D721Med (cell line): ENCODE data around the gene PDCD2L.

Experiments
- DNase-seq: peaks from one replicate; pipeline ENCODE4 v3.0.0; 2011; ENCODE audit warnings: low spot score; ENCODE audit not compliant: insufficient read length
- FAIRE-seq: peaks from 2 replicates; lab custom pipeline; 2011; peaks lifted over from hg19 to GRCh38; lab: Jason Lieb, UNC
- TF ChIP-seq, protein P1 (sequence below): IDR thresholded peaks from 2 replicates; pipeline ENCODE4 v1.5.1; 2012; ENCODE audit warnings: mild to moderate bottlenecking, control low read depth; ENCODE audit not compliant: insufficient read depth; ENCODE audit errors: missing control alignments

PDCD2L gene, protein sequence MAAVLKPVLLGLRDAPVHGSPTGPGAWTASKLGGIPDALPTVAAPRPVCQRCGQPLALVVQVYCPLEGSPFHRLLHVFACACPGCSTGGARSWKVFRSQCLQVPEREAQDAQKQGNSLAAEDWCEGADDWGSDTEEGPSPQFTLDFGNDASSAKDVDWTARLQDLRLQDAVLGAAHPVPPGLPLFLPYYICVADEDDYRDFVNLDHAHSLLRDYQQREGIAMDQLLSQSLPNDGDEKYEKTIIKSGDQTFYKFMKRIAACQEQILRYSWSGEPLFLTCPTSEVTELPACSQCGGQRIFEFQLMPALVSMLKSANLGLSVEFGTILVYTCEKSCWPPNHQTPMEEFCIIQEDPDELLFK

DNA sequence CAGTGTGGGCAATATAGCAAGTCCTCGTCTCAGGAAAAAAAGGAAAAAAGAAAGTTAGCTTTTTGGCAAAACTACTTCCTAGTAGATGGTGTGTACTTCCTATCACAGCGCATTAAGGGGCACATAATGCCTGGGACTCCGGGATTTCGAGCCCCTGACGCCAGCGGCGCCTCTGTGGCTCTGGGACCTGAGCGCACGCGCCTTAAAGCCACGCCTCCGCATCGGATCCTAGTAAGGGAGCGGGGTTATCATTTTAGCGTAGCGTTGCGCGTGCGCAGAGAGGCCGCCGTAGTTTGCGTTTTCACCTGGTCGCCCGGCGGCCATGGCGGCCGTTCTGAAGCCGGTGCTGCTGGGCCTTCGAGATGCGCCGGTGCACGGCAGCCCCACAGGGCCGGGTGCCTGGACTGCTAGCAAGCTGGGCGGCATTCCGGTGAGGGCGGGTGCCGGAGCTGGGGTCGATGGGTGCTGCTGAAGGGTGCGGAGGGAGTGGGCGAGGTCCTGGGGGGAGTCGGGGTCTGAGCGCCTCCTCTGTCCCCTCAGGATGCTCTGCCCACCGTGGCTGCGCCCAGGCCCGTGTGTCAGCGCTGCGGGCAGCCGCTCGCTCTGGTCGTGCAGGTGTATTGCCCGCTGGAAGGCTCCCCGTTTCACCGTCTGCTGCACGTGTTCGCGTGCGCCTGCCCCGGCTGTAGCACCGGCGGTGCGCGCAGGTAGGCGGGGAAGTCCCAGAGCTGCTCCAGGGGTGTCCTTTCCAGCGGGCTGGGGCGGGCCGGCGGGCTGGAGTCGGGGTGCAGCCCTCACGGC lies at the start of gene PDCD2L:
PDCD2L (plus strand) TSS at position 291 of the 801 bp plus-strand sequence; CDS start at position 323, 32 bp downstream.
- DNase-seq (peak; percentile 96), FAIRE-seq (no peak)

GRCh38 chr19:34355201-34355600 lies 49.0 kb upstream of the PDCD2L start:
- TF ChIP-seq, protein P1, sequence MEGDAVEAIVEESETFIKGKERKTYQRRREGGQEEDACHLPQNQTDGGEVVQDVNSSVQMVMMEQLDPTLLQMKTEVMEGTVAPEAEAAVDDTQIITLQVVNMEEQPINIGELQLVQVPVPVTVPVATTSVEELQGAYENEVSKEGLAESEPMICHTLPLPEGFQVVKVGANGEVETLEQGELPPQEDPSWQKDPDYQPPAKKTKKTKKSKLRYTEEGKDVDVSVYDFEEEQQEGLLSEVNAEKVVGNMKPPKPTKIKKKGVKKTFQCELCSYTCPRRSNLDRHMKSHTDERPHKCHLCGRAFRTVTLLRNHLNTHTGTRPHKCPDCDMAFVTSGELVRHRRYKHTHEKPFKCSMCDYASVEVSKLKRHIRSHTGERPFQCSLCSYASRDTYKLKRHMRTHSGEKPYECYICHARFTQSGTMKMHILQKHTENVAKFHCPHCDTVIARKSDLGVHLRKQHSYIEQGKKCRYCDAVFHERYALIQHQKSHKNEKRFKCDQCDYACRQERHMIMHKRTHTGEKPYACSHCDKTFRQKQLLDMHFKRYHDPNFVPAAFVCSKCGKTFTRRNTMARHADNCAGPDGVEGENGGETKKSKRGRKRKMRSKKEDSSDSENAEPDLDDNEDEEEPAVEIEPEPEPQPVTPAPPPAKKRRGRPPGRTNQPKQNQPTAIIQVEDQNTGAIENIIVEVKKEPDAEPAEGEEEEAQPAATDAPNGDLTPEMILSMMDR = no peak
- no peak for DNase-seq
- no peak for FAIRE-seq

More for the DNA sequence above, at the start of gene PDCD2L:
- TF ChIP-seq, protein P1 = no peak

DNA sequence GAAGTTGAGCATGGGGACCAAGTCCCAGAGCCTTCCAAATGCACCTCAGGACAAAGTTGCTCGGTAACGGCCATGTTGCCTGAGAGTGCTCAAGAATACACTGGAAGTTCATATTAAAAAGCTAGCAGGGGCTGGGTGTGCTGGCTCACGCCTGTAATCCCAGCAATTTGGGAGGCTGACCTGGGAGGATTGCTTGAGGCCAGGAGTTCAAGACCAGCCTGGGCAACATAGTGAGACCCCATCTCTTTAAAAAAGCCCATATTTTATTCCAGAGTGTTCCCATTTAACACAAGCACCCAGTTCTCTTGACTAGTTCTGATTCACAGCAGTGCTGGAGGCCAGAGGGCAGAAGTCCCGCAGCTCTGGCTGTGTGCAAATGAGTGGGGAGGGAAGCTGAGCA lies 47.3 kb upstream of the PDCD2L start:
- no peak for FAIRE-seq
- no peak for DNase-seq
- TF ChIP-seq, protein P1 = no peak

DNA sequence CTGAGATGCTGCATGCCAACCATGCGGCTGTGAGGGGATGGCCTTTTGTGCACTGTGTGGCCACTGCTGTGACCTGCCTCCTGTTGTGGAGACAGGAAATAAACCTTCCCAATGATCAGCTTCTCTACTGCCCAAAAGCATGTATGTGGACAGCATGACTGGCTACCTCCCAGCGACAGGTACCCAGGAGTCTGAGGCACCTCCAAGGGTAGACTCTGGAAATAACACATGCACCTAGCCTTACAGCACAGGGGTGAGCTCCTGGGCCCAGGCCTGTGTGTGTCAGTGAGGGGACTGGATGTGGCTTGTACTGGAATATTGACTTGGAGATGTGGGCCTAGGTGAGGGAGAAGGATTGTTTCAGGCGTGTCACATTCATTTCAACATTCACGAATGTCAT lies 46.8 kb upstream of the PDCD2L start:
- TF ChIP-seq, protein P1 = no peak
- no peak for FAIRE-seq
- no peak for DNase-seq

DNA sequence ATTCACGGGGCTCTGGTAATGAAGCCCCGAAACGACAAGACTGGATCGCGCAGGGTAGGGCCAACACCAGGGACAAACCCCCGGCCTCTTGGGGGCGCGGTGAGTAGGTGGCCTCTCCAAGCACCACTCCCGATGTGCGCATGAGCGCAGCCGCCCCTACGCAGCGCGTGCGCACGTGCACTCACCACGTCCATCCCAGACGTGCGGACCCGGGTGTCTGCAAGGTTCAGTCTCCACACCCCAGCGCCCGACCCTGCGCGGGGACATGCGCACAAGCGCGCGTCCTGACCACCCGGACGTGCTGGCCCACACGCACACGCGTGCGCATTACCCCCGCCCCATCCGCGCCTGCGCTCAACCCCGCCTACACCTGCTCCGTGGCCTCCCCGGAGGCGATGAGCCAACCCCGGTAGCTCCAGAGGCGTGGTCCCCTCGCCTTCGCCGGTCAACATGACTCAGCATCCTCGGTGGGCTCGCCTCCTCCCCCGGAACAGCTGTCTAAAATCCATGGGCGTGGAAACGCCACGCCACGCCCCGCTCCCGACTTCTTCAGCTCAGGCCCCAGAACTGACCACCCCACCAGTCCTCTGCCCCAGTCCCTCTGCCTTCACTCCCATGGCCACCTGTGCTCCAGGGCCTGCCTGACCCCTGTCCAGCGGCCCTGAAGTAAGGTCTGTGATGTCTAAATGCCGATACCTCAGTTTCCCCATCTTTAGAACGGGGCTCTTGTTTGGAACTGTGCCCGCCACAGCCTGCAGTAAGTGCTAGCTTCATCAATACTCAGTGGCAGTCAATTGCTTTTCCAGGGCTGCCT lies 44.9 kb upstream of the PDCD2L start:
- FAIRE-seq (no peak), DNase-seq (peak; percentile 95)
- TF ChIP-seq, protein P1 = peak; percentile 51

DNA sequence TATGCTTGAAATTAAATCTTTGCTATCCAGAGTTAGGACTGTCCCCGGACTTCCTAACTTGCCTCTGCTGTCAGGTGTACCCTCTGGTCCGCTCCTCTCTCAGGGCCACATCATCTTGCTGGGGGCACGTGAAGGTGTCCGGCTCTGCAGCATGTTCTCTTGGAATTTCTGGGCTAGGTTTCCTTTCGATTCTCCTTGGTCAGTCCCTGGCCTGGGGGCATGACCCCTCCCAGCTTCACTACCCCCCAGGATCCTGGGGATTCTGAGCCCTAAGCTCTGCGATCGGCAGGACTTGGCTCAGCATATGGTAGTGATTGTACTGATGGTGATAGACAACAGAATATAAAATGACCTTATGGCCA lies 44.3 kb upstream of the PDCD2L start:
- no peak for DNase-seq
- TF ChIP-seq, protein P1 = no peak
- FAIRE-seq = no peak
